Measurements from ENCODE around the gene RSF1. TPM values are rescaled to one million over a fixed set of nuclear protein-coding genes. Genes with fewer than 3 reads are reported as not detected.

Gene RSF1
- total and polyA plus RNA-seq, 2 experiments from 2014 or later: 51.2 to 188 TPM

DNA sequence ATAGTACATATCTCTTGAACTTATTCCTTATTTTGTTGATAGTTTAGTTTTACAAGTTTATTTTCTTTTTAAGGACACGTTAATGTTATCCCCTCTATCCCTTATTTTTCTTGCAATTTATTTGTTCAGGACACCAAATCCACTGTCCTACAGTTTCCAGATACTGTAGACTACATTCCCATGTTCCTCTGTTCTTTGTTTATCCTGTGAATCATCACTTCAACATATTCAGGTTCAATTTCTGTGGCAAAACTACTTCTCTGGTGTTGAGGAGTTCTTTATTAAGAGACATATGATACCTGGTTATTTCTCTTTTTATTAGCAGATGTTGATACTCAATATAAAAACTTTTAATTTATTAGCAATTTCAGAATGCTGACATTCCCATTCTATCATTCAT, 110.2 kb downstream of the RSF1 start:
- TF ChIP-seq ZNF331 (CRISPR knock-in tag; IDR thresholded peaks at IDR 0.05; ENCODE audit: low read depth) (no peak), NANOG (IDR thresholded peaks at IDR 0.05; ENCODE audit: borderline replicate concordance) (no peak), REST (IDR thresholded peaks at IDR 0.05; ENCODE audit: unreplicated experiment) (no peak), ZNF462 (CRISPR knock-in tag; IDR thresholded peaks at IDR 0.05) (no peak), STAT1 (IDR thresholded peaks at IDR 0.05; ENCODE audit: unreplicated experiment) (no peak), JUNB (IDR thresholded peaks at IDR 0.05; ENCODE audit: unreplicated experiment) (no peak), EZH2phosphoT487 (IDR thresholded peaks at IDR 0.05; ENCODE audit: unreplicated experiment) (no peak), EZH2 (IDR thresholded peaks at IDR 0.05; ENCODE audit: low read depth, unreplicated experiment) (no peak), ZNF114 (CRISPR knock-in tag; IDR thresholded peaks at IDR 0.05) (no peak), CREB1 (CRISPR knock-in tag; IDR thresholded peaks at IDR 0.05; ENCODE audit: low read depth) (no peak)
- TF ChIP-seq, protein P1, sequence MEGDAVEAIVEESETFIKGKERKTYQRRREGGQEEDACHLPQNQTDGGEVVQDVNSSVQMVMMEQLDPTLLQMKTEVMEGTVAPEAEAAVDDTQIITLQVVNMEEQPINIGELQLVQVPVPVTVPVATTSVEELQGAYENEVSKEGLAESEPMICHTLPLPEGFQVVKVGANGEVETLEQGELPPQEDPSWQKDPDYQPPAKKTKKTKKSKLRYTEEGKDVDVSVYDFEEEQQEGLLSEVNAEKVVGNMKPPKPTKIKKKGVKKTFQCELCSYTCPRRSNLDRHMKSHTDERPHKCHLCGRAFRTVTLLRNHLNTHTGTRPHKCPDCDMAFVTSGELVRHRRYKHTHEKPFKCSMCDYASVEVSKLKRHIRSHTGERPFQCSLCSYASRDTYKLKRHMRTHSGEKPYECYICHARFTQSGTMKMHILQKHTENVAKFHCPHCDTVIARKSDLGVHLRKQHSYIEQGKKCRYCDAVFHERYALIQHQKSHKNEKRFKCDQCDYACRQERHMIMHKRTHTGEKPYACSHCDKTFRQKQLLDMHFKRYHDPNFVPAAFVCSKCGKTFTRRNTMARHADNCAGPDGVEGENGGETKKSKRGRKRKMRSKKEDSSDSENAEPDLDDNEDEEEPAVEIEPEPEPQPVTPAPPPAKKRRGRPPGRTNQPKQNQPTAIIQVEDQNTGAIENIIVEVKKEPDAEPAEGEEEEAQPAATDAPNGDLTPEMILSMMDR (conservative IDR thresholded peaks at IDR 0.05; ENCODE audit: low read depth in 2 of 2): no peak
- TF ChIP-seq, protein P2, sequence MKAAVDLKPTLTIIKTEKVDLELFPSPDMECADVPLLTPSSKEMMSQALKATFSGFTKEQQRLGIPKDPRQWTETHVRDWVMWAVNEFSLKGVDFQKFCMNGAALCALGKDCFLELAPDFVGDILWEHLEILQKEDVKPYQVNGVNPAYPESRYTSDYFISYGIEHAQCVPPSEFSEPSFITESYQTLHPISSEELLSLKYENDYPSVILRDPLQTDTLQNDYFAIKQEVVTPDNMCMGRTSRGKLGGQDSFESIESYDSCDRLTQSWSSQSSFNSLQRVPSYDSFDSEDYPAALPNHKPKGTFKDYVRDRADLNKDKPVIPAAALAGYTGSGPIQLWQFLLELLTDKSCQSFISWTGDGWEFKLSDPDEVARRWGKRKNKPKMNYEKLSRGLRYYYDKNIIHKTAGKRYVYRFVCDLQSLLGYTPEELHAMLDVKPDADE (IDR thresholded peaks at IDR 0.05): no peak
- H3K4me1 ChIP-seq (ENCODE audit: insufficient read depth): no peaks in the 10 kb centered on the region
- no peaks in the 10 kb centered on the region for H3K27me3 Mint-ChIP-seq (ENCODE audit: insufficient read depth, low read depth, poor library complexity)
- H3K27ac Mint-ChIP-seq: no peak overlapping the region; the same call in 1 of the 2 replicates
- H4K20me1 ChIP-seq (replicated peaks; ENCODE audit: insufficient read depth): no peaks in the 10 kb centered on the region
- no peak overlapping the region for H3K4me2 ChIP-seq
- no peak overlapping the region for H3K27ac ChIP-seq (ENCODE audit: low read depth)
- no peak for DNase-seq (ENCODE audit: low spot score)
- peaks cover 2% of the 10 kb centered on the region; the same call in 2 of the 3 replicates for H3K4me1 Mint-ChIP-seq
- no peak overlapping the region for H2AFZ ChIP-seq
- no peaks in the 10 kb centered on the region for H3K27me3 ChIP-seq (ENCODE audit: insufficient read depth)
- H3K4me3 ChIP-seq: no peak overlapping the region
- H3K9me2 ChIP-seq (ENCODE audit: insufficient read depth): no peaks in the 10 kb centered on the region
- no peak for ATAC-seq
- 0 out of 2 replicates have a peak, but pooled peaks cover 4% of the 10 kb centered on the region for H3K79me2 ChIP-seq (replicated peaks; ENCODE audit: insufficient read depth)
- peaks cover 6% of the 10 kb centered on the region; the same call in 2 of the 3 replicates for H3K36me3 Mint-ChIP-seq (ENCODE audit: low read depth)
- H3F3A ChIP-seq (replicated peaks; ENCODE audit: low read depth): no peaks in the 10 kb centered on the region
- H3K9me3 Mint-ChIP-seq: no peaks in the 10 kb centered on the region
- no peak overlapping the region for H3K4me3 Mint-ChIP-seq
- no peaks in the 10 kb centered on the region for H3K36me3 ChIP-seq (ENCODE audit: insufficient read depth)

All from GM23338 (cell line).